HG02981 (cell line): ENCODE data around the gene C9orf57.
"Not testable (repeated sequence)": the region's sequence is repeated elsewhere in the genome, so short reads cannot be mapped to it uniquely, and the experiment has no call there.

ENCODE experiments used
- ATAC-seq: cut with Tn5 transposase; IDR thresholded peaks from one replicate; pipeline ENCODE4 v1.9.1; 2021; ENCODE audit warnings: mild to moderate bottlenecking, moderate library complexity; ENCODE audit not compliant: unreplicated experiment

Gene C9orf57

GRCh38 chr9:72025906-72026305, 34.5 kb downstream of the C9orf57 start:
- no peak for ATAC-seq

- ATAC-seq = no peak
These were observed 36.8 kb downstream of the C9orf57 start for GRCh38 chr9:72023596-72023995.

GRCh38 chr9:72022841-72023240, 37.6 kb downstream of the C9orf57 start:
- no peak for ATAC-seq

GRCh38 chr9:72013292-72013760, 47.1 kb downstream of the C9orf57 start:
- no peak for ATAC-seq

- ATAC-seq = no peak
These were observed 47.8 kb downstream of the C9orf57 start for GRCh38 chr9:72012646-72013045.

- not testable (repeated sequence) for ATAC-seq
These were observed 52.7 kb downstream of the C9orf57 start for GRCh38 chr9:72007726-72008125.

- no peak for ATAC-seq
These were observed 53.9 kb downstream of the C9orf57 start for GRCh38 chr9:72006501-72006900.

GRCh38 chr9:72005451-72005850, 55.0 kb downstream of the C9orf57 start:
- no peak for ATAC-seq
